ENCODE data around the gene GMDS.

The GMDS gene

GRCh38 chr6:1605893-1606779 is 639.3 kb downstream of the GMDS start:
- DNase-seq: no peak

DNA sequence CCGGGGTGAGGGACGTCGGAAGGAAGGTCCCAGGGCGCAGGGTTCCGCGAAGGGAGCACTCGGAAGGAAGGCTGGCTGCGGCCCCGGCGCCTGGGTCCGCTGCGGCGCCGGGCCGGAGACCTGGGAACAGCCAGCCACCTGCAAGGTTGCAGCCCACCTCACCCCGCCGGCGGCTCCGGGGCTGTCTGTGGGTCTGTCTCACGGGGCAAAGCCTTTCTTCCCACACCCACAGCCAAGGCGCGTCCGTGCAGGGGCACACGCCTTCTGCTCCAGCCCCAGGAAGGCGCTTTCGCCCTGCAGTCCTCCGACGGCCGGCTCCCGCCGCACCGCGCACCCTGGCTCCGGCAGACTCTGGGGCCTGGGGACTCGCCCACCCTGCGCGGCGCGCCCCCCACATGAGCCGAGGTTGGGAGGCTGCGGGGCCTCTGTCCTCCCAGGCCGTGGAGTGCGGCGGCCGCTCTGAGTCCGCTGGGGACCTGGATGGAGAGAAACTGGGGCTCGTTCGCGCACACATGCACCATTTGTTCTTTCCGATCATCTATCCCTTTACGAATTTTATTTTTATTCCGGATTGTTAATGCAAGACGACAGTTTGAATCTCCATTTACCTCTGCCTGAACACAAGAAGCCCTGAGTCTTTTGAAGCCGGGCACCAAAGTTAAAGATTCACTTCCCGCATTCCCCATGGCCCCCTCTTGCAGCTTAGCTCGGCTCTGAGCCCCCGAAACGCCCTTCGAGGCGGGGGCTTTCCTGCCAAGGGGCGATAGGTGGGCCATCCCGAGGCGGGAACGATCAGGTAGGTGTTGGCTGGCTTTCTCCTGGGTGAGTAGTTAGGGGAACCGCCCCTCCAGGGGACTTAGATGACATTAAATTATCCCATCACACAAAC is 640.2 kb downstream of the GMDS start:
- no peak for DNase-seq

GRCh38 chr6:1604158-1605003 is 641.0 kb downstream of the GMDS start:
- peak; percentile 64 for DNase-seq

- no peak for DNase-seq
Observed at GRCh38 chr6:1603708-1604107, 641.7 kb downstream of the GMDS start.

GRCh38 chr6:1602049-1602713 is 643.2 kb downstream of the GMDS start:
- DNase-seq: no peak

- no peak for DNase-seq
Observed at GRCh38 chr6:1601158-1602048, 644.0 kb downstream of the GMDS start.

GRCh38 chr6:1600764-1601157 is 644.6 kb downstream of the GMDS start:
- no peak for DNase-seq

- DNase-seq: no peak
Observed at GRCh38 chr6:1600063-1600763, 645.2 kb downstream of the GMDS start.

- no peak for DNase-seq
Observed at GRCh38 chr6:1599469-1599868, 645.9 kb downstream of the GMDS start.

DNA sequence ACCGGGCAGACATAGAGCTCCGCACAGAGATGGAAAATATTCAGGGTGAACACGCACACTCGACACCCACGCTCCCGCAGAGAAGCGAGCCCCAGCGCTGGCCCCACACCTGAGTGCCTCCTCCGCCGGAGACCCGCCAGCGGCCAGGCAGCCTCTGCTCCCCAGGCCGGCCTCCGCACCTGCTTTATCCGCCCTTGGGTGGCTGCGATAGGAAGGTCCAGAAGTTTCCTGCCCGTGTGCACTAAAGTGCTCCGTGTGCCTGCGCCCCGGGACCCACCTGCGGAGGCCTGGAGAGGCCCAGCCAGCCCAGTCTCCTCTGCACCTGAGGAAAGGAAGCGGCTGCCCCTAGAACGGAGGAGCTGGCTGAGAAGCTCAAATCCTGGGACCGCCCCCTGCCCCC is 646.5 kb downstream of the GMDS start:
- no peak for DNase-seq

- DNase-seq: no peak
Observed at GRCh38 chr6:1598433-1598832, 647.0 kb downstream of the GMDS start.

DNA sequence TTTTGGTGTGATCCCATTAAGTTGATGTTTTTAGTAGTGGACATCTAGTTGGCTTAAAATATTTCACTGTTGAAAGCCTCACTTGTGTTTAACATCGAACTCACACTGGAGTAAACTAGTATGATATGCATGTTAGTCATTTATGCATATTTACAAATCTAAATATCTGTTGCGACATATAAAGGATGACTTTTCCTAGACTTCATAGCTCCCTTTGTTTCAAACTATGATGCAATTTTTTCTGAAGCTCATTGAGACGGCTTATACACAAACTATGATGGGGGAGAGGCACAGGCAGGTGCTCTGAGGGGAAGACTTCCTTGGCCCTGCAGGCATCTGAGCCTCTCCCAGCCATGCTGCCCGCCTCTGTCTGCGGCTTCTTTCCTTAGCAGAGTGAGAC is 647.5 kb downstream of the GMDS start:
- DNase-seq: no peak

DNA sequence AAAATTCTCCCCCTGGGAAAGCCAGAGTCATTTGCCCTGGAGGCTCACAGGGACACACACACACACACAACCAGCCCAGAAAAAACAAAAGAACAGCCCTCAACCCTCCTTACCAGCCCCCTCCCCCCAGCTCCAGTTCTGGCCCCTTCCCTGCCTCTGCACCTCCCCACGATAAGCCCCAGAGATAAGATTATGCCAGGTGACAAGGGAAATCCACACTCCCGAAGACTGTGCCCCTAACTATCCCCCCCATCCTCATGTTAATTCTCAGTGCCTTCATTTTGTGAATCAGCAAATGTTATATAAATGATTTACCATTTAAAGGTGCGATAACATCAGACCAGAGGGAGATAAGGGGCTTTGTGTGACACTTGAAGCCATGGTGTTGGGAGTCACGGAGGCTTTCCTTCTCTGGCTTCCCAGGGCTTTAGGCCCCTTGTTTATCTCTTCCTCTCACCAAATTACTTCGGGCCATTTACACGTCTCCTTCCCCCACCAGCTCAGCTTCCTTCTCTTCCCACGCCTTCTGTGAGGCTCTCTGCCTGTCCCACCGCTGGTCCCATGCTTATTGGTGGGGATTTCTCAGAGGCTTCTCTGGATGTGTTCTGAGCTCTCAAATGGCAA is 648.2 kb downstream of the GMDS start:
- DNase-seq: no peak

DNA sequence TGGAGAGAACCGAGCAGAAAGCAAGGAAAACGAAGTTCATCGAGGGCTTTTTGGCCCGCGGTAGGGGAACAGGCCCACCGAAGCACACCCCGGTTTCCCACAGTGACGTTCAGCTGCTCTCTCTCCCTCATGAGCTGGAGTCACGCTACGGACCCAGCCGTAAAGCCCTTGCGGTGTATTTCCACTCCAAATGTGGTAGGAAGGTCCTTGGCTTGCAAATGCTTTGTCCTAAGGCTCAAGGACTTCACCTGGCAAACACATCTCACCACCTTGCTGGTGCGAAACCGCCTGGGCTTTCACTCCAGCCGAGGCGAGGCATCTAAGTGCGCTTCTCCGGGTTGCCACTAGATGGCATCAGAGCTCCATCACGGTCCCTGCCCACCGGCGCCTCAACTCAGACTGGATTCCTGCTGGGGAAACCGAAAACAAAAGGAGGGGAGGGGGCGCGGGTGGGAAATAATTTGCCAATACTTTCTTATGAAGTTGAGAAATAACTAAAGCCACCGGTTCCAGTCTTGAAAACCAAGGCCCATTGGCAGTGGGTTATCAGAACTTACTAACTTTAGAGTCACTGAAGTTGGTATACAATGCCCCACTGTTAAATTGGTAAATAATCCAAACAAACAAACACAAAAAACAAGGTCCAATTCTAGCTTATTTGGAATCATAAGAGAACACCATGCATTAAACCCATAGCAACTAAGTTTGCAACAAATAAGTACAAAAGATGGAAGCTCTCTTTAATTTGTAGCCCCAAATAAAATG is 649.1 kb downstream of the GMDS start:
- peak; percentile 63 for DNase-seq

DNA sequence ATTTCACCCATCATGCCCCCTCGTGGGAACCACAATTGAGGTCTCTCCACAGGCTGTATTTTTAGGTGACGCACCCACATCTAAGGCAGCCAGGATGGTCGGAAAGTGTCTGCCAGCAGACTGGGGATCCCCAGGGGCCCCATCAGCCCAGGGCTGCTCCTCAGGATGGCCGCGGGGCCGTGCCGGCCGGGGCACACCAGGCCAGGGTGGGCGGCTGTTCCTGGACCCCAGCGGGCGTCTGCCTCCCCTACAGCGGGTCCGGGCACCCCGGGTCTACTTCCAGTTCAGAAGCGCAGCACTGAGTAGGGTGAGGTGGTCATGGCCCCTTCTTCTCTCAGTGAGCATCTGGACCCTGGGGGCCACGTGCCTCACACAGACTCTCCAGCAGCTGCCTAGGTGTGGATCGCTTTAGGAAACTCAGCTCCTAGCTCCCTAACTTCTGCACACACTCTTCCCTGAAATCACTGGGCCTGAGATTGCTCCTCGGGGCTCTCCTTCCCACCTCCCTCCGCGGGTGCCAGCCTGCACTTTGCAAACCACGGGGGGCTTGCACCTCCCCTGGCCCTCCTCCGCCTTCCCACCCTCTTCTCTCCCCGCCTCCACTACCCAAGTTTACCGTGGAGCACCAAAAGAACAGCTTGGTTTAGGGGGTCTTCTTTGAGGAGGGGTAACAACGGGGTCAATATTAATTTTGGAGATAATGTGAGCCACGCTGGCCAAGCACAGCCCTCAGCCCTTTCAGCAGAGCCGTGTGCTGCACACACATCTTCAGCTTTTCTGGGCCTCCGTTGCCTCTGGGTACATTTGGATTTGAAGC is 649.9 kb downstream of the GMDS start:
- DNase-seq: no peak

- no peak for DNase-seq
Observed at GRCh38 chr6:1594445-1595200, 650.8 kb downstream of the GMDS start.

DNA sequence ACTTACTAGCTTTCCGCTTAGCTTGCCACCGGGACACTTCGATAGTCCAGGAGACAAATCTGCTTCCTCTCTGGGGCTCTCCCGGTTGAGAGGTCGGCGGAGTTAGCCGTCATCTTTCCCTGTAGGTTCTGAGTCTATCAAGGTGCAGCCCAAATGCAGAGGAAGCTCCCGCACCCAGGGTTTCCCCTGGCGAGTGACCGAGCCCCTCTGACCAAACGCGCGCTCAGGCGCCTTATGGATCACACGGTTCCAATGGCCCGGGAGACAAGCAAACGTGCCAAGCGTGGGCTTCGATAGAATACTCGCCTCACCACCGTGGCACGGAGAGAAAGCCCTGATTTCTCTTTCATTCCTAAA is 651.5 kb downstream of the GMDS start:
- no peak for DNase-seq
